ENCODE measurements around the gene NABP1.

NABP1 gene

GRCh38 chr2:191670076-191670475 lies 7.9 kb upstream of the NABP1 start:
- H3K4me3 ChIP-seq (ENCODE audit: low read depth, low read length), result no peak overlapping the region
- TF ChIP-seq CTCF (IDR thresholded peaks at IDR 0.05; ENCODE audit: insufficient read depth, low read depth, low read length, missing control alignments), result no peak
- peak; percentile 57 for DNase-seq (ENCODE audit: low read depth)

GRCh38 chr2:191670787-191671186 lies 7.1 kb upstream of the NABP1 start:
- DNase-seq (ENCODE audit: low read depth), result no peak
- H3K4me3 ChIP-seq (ENCODE audit: low read depth, low read length), result no peak overlapping the region
- no peak for TF ChIP-seq CTCF (IDR thresholded peaks at IDR 0.05; ENCODE audit: insufficient read depth, low read depth, low read length, missing control alignments)

- H3K4me3 ChIP-seq (ENCODE audit: low read depth, low read length), result peak overlapping the region; percentile 99
- peak; percentile 95 for DNase-seq (ENCODE audit: low read depth)
- TF ChIP-seq CTCF (IDR thresholded peaks at IDR 0.05; ENCODE audit: insufficient read depth, low read depth, low read length, missing control alignments), result no peak
These were observed 1.9 kb upstream of the NABP1 start for GRCh38 chr2:191675807-191676721.

- H3K4me3 ChIP-seq (ENCODE audit: low read depth, low read length), result peak overlapping the region; percentile 99
- peak; percentile 86 for DNase-seq (ENCODE audit: low read depth)
- no peak for TF ChIP-seq CTCF (IDR thresholded peaks at IDR 0.05; ENCODE audit: insufficient read depth, low read depth, low read length, missing control alignments)
These were observed 918 bp upstream of the NABP1 start for GRCh38 chr2:191676790-191677645.

- TF ChIP-seq CTCF (IDR thresholded peaks at IDR 0.05; ENCODE audit: insufficient read depth, low read depth, low read length, missing control alignments), result no peak
- H3K4me3 ChIP-seq (ENCODE audit: low read depth, low read length), result peak overlapping the region; percentile 66
- DNase-seq (ENCODE audit: low read depth), result peak; percentile 80
These were observed 633 bp downstream of the NABP1 start for GRCh38 chr2:191678437-191679100.

GRCh38 chr2:191679818-191680600 lies 2.1 kb downstream of the NABP1 start:
- TF ChIP-seq CTCF (IDR thresholded peaks at IDR 0.05; ENCODE audit: insufficient read depth, low read depth, low read length, missing control alignments), result no peak
- H3K4me3 ChIP-seq (ENCODE audit: low read depth, low read length), result peak overlapping the region; percentile 66

More at GRCh38 chr2:191679818-191680600, 2.1 kb downstream of the NABP1 start:
- DNase-seq (ENCODE audit: low read depth), result peak; percentile 79

Measured in GM12865 (cell line).